Stimulated activated naive B cell treated with anti-CD40 and anti-IgM and Interleukin-4, amounts not matched to agents 10 μg/mL and 1 μg/mL and 100 μg/mL, for 72 hours (primary cell): ENCODE measurements around the gene PFKM.

Source experiments
- ATAC-seq, 2 donors: fragments of 150-1000 bp; cut with Tn5 transposase; replicated peaks; 2 replicates each; pipeline ENCODE4 v1.10.0; 2021; ENCODE audit warnings: moderate library complexity in 1 of 2
- DNase-seq: peaks from one replicate; pipeline ENCODE4 v3.0.0; 2021
- H3K27ac Mint-ChIP-seq: one replicate; pipeline ENCODE4 v1.8.0; 2022; ENCODE audit warnings: mild to moderate bottlenecking, mixed read lengths
- H3K27me3 Mint-ChIP-seq, 2 donors: one replicate each; pipeline ENCODE4 v1.8.0; 2022; ENCODE audit warnings: mixed read lengths in 2 of 2
- H3K36me3 Mint-ChIP-seq, 2 donors: one replicate each; pipeline ENCODE4 v1.8.0; 2022; ENCODE audit warnings: mixed read lengths in 2 of 2, mild to moderate bottlenecking in 1 of 2
- H3K4me1 Mint-ChIP-seq, 2 donors: one replicate each; pipeline ENCODE4 v1.8.0; 2022; ENCODE audit warnings: mixed read lengths in 2 of 2, mild to moderate bottlenecking in 1 of 2
- H3K4me3 Mint-ChIP-seq, 2 donors: one replicate each; pipeline ENCODE4 v1.8.0; 2022; ENCODE audit warnings: mild to moderate bottlenecking in 2 of 2, mixed read lengths in 2 of 2, moderate library complexity in 1 of 2
- H3K9me3 Mint-ChIP-seq, 2 donors: one replicate each; pipeline ENCODE4 v1.8.0; 2022; ENCODE audit warnings: mixed read lengths in 2 of 2, mild to moderate bottlenecking in 1 of 2

Gene PFKM

GRCh38 chr12:48119078-48119833, at the start of gene PFKM:
PFKM (plus strand) TSS chr12:48119364; CDS start chr12:48122775, 3,411 bp downstream.
- peak within 1 kb of the TSS; percentile 97 to 98 for H3K4me3 Mint-ChIP-seq
- H3K27me3 Mint-ChIP-seq, result no peaks in the 10 kb centered on the region
- peak; percentile 99 for ATAC-seq
- H3K27ac Mint-ChIP-seq, result peak within 1 kb of the TSS; percentile 95
- H3K36me3 Mint-ChIP-seq, result peaks cover 10 to 23% of the 10 kb centered on the region in 2 donors
- H3K9me3 Mint-ChIP-seq, result no peaks in the 10 kb centered on the region
- H3K4me1 Mint-ChIP-seq, result peaks cover 8 to 10% of the 10 kb centered on the region in 2 donors
- peak; percentile 60 for DNase-seq

GRCh38 chr12:48070033-48070432, 49.1 kb upstream of the PFKM start:
- H3K9me3 Mint-ChIP-seq, result no peaks in the 10 kb centered on the region
- no peak for ATAC-seq
- no peaks in the 10 kb centered on the region for H3K27me3 Mint-ChIP-seq
- H3K4me1 Mint-ChIP-seq, result peaks cover 12 to 19% of the 10 kb centered on the region in 2 donors
- H3K36me3 Mint-ChIP-seq, result peaks cover 32 to 49% of the 10 kb centered on the region in 2 donors
- DNase-seq, result no peak
- no peak overlapping the region for H3K27ac Mint-ChIP-seq
- H3K4me3 Mint-ChIP-seq, result no peak overlapping the region

GRCh38 chr12:48070731-48071130, 48.4 kb upstream of the PFKM start:
- DNase-seq (no peak), ATAC-seq (no peak)
- Mint-ChIP-seq H3K4me3 (no peak overlapping the region), H3K4me1 (peaks cover 12 to 19% of the 10 kb centered on the region in 2 donors), H3K36me3 (peaks cover 30 to 48% of the 10 kb centered on the region in 2 donors), H3K27ac (peak overlapping the region; percentile 57), H3K27me3 (no peaks in the 10 kb centered on the region), H3K9me3 (no peaks in the 10 kb centered on the region)

- Mint-ChIP-seq H3K27ac (no peak overlapping the region), H3K27me3 (no peaks in the 10 kb centered on the region), H3K36me3 (peaks cover 32 to 46% of the 10 kb centered on the region in 2 donors), H3K9me3 (no peaks in the 10 kb centered on the region), H3K4me3 (no peak overlapping the region), H3K4me1 (peaks cover 12 to 19% of the 10 kb centered on the region in 2 donors)
- DNase-seq (no peak), ATAC-seq (no peak)
Measured at GRCh38 chr12:48071808-48072207, 47.4 kb upstream of the PFKM start.

- Mint-ChIP-seq H3K36me3 (peaks cover 34 to 47% of the 10 kb centered on the region in 2 donors), H3K4me1 (peaks cover 10 to 16% of the 10 kb centered on the region in 2 donors), H3K27me3 (no peaks in the 10 kb centered on the region), H3K9me3 (no peaks in the 10 kb centered on the region), H3K27ac (no peak overlapping the region), H3K4me3 (no peak overlapping the region)
- DNase-seq (no peak), ATAC-seq (no peak)
Measured at GRCh38 chr12:48072266-48072665, 46.9 kb upstream of the PFKM start.

- no peaks in the 10 kb centered on the region for H3K27me3 Mint-ChIP-seq
- H3K36me3 Mint-ChIP-seq, result peaks cover 34 to 51% of the 10 kb centered on the region in 2 donors
- H3K9me3 Mint-ChIP-seq, result no peaks in the 10 kb centered on the region
- no peak for DNase-seq
- H3K27ac Mint-ChIP-seq, result no peak overlapping the region
- ATAC-seq, result no peak
- no peak overlapping the region for H3K4me3 Mint-ChIP-seq
- peaks cover under 1 to 3% of the 10 kb centered on the region in 2 donors for H3K4me1 Mint-ChIP-seq
Measured at GRCh38 chr12:48074266-48074665, 44.9 kb upstream of the PFKM start.

- H3K36me3 Mint-ChIP-seq, result peaks cover 25 to 36% of the 10 kb centered on the region in 2 donors
- no peak for DNase-seq
- no peak overlapping the region for H3K27ac Mint-ChIP-seq
- no peaks in the 10 kb centered on the region for H3K4me1 Mint-ChIP-seq
- ATAC-seq, result no peak
- H3K4me3 Mint-ChIP-seq, result no peak overlapping the region
- H3K27me3 Mint-ChIP-seq, result no peaks in the 10 kb centered on the region
- no peaks in the 10 kb centered on the region for H3K9me3 Mint-ChIP-seq
Measured at GRCh38 chr12:48075832-48076231, 43.3 kb upstream of the PFKM start.

- no peaks in the 10 kb centered on the region for H3K27me3 Mint-ChIP-seq
- no peaks in the 10 kb centered on the region for H3K4me1 Mint-ChIP-seq
- ATAC-seq, result no peak
- H3K36me3 Mint-ChIP-seq, result peaks cover 27 to 37% of the 10 kb centered on the region in 2 donors
- no peaks in the 10 kb centered on the region for H3K9me3 Mint-ChIP-seq
- no peak overlapping the region for H3K4me3 Mint-ChIP-seq
- no peak for DNase-seq
- no peak overlapping the region for H3K27ac Mint-ChIP-seq
Measured at GRCh38 chr12:48077111-48077510, 42.1 kb upstream of the PFKM start.

- no peak overlapping the region for H3K4me3 Mint-ChIP-seq
- ATAC-seq (no peak), DNase-seq (no peak)
- no peak overlapping the region for H3K27ac Mint-ChIP-seq
- H3K27me3 Mint-ChIP-seq, result no peaks in the 10 kb centered on the region
- H3K9me3 Mint-ChIP-seq, result no peaks in the 10 kb centered on the region
- H3K36me3 Mint-ChIP-seq, result peaks cover 29 to 34% of the 10 kb centered on the region in 2 donors
- H3K4me1 Mint-ChIP-seq, result no peaks in the 10 kb centered on the region
Measured at GRCh38 chr12:48078901-48079300, 40.3 kb upstream of the PFKM start.

GRCh38 chr12:48080285-48080684, 38.9 kb upstream of the PFKM start:
- DNase-seq (no peak), ATAC-seq (no peak)
- H3K27ac Mint-ChIP-seq, result no peak overlapping the region
- H3K27me3 Mint-ChIP-seq, result no peaks in the 10 kb centered on the region
- peaks cover 5 to 11% of the 10 kb centered on the region in 2 donors for H3K4me1 Mint-ChIP-seq
- no peaks in the 10 kb centered on the region for H3K9me3 Mint-ChIP-seq
- no peak overlapping the region for H3K4me3 Mint-ChIP-seq
- peaks cover 32 to 38% of the 10 kb centered on the region in 2 donors for H3K36me3 Mint-ChIP-seq

GRCh38 chr12:48080821-48081220, 38.3 kb upstream of the PFKM start:
- Mint-ChIP-seq H3K4me1 (peaks cover 6 to 14% of the 10 kb centered on the region in 2 donors), H3K9me3 (no peaks in the 10 kb centered on the region), H3K27me3 (no peaks in the 10 kb centered on the region), H3K36me3 (peaks cover 32 to 38% of the 10 kb centered on the region in 2 donors), H3K27ac (no peak overlapping the region), H3K4me3 (no peak overlapping the region)
- DNase-seq (no peak), ATAC-seq (no peak)

GRCh38 chr12:48084066-48084465, 35.1 kb upstream of the PFKM start:
- Mint-ChIP-seq H3K9me3 (no peaks in the 10 kb centered on the region), H3K4me1 (peaks cover 6 to 19% of the 10 kb centered on the region in 2 donors), H3K27ac (no peak overlapping the region), H3K4me3 (no peak overlapping the region), H3K27me3 (no peaks in the 10 kb centered on the region), H3K36me3 (peaks cover 25 to 27% of the 10 kb centered on the region in 2 donors)
- ATAC-seq (no peak), DNase-seq (no peak)

- Mint-ChIP-seq H3K4me1 (peaks cover 6 to 19% of the 10 kb centered on the region in 2 donors), H3K27ac (peak overlapping the region; percentile 43), H3K27me3 (no peaks in the 10 kb centered on the region), H3K4me3 (peak overlapping the region; percentile 20 to 31), H3K9me3 (no peaks in the 10 kb centered on the region), H3K36me3 (peaks cover 25 to 27% of the 10 kb centered on the region in 2 donors)
- ATAC-seq, result peak; percentile 91 to 93
- DNase-seq, result no peak
Measured at GRCh38 chr12:48084841-48085460, 34.2 kb upstream of the PFKM start.

GRCh38 chr12:48086327-48086726, 32.8 kb upstream of the PFKM start:
- no peak for DNase-seq
- Mint-ChIP-seq H3K27me3 (no peaks in the 10 kb centered on the region), H3K4me3 (no peak overlapping the region), H3K4me1 (peaks cover 9 to 19% of the 10 kb centered on the region in 2 donors), H3K9me3 (no peaks in the 10 kb centered on the region), H3K27ac (no peak overlapping the region), H3K36me3 (peaks cover 26 to 33% of the 10 kb centered on the region in 2 donors)
- ATAC-seq, result peak; percentile 70 to 76

GRCh38 chr12:48092611-48093010, 26.6 kb upstream of the PFKM start:
- H3K9me3 Mint-ChIP-seq, result no peaks in the 10 kb centered on the region
- H3K36me3 Mint-ChIP-seq, result peaks cover 19 to 27% of the 10 kb centered on the region in 2 donors
- no peaks in the 10 kb centered on the region for H3K27me3 Mint-ChIP-seq
- H3K4me1 Mint-ChIP-seq, result peaks cover 0 to 3% of the 10 kb centered on the region in 2 donors
- no peak overlapping the region for H3K4me3 Mint-ChIP-seq
- no peak for DNase-seq
- no peak for ATAC-seq
- no peak overlapping the region for H3K27ac Mint-ChIP-seq
